NCI-H446 treated with DMSO at 0.1 percent for 48 hours (cell line): Measurements from ENCODE around the gene ELN.
A peak's percentile ranks its signal among the peaks of the same experiment; 100 is the strongest.
"Not testable (repeated sequence)": the region's sequence is repeated elsewhere in the genome, so short reads cannot be mapped to it uniquely, and the experiment has no call there.

Experiments
- DNase-seq: peaks from one replicate; lab custom pipeline; 2025; lab: John Stamatoyannopoulos, UW

The ELN gene

DNA sequence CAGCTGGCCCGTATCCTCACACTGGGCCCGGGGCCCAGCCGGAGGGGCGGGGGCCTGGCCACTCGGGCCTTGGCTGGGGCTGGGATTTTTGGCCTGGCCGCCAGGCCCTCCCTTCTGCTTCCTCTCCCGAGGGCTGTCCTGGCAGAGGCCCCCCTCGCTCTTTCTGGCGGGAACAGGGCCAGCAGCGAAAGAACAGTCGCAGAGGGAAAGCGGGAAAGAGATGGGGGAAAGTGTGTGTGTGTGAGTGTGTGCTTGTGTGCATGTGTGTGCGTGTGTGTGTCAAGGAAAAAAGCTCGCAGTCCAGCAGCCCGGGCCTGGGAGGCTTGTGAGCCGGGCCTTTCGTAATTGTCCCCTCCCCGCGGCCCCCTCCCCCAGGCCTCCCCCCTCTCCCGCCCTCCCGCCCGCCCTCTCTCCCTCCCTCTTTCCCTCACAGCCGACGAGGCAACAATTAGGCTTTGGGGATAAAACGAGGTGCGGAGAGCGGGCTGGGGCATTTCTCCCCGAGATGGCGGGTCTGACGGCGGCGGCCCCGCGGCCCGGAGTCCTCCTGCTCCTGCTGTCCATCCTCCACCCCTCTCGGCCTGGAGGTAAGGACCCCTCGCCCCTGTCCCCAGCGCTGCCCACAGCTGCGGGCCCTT is at the start of gene ELN:
Gene ELN, plus strand, starts transcription at position 491 of the 638 bp plus-strand sequence. Its CDS starts 15 bp downstream, at position 506.
- peak; percentile 36 for DNase-seq

DNA sequence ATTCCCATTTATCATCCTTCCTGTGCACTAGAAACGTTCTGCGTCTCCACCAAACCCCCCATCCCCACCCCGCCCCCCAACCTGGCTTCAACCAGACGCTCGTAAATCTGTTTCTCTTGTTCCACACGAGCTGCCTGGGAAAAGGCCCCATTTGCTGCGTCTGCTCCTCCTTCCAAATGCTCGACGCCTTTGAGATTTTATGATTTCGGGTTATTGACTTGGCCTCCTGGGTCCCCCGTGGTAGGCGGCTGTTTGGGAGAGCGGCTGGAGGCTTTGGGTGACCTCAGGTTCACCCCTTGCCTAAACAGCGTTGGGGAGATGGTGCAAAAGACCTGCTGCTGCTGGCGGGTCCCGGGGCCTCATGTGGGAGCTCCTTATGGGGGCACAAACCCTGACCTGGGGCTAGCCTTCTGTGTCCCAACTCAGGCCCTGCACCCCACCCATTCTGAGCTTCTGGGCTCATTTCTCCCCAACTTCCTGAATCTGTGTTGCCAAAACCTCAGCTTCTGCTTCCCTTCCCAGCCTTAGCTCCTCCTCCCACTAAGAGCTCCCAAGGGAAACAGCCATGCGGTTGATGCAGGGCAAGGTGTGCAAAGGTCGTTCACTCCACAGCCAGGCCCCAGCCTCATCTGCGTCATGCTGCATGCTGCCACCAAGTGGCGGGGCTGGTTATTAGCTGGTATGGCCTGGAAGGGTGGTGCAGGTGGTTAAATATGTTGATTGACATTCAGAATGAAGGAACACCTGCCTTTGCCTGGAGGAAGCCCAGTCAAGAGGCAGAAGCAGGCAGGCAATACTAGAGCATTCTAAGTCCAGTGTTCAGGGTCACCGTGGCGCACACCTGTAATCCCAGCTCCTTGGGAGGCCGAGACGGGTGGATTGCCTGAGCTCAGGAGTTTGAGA is 49.1 kb upstream of the ELN start:
- DNase-seq = no peak

DNA sequence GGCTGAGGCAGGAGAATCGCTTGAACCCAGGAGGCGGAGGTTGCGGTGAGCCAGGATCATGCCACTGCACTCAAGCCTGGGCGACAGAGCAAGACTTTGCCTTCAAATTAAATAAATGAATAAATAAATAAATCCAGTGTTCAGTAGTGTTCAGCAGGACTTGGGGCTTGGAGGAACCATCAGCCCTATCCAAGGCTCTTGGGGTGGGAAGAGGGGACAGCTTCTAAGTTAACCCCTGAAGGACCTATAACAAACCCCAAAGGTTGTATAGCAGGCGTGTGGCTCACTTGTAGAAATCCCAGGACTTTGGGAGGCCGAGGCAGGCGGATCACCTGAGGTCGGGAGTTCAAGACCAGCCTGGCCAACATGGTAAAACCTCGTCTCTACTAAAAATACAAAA is 48.3 kb upstream of the ELN start:
- DNase-seq = not testable (repeated sequence)

DNA sequence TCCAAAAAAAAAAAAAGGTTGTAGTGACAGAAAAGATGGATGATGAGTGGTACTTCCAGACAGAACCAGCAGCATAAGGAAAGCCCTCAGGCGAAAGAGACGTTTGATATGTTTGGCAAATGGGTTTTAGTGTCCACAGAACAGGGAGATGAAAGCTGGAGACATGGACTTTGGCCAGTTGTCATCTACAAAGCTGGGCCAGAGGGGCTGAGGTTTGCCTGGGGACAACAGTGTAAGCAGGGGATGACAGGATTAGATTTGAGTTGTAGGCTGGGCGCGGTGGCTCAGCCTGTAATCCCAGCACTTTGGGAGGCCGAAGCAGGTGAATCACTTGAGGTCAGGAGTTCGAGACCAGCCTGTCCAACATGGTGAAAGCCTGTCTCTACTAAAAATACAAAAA is 47.8 kb upstream of the ELN start:
- DNase-seq = no peak

DNA sequence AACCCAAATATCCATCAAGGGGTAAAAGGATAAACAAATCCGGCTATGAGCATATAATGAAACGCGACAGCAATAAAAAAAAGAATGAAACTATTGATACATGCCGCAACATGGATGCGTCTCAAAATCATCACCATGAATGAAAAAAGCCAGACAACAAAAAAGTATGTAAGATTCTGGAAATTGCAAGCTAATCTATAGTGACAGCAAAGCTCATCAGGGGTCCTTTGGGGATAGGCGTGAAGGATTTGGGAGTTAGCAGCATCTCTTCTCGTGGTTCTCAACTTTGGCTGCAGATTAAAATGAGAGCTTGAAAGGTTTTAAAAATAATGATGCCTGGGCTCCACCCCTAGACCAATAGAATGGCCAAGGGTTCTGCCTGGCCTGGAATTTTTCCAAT is 46.0 kb upstream of the ELN start:
- no peak for DNase-seq

DNA sequence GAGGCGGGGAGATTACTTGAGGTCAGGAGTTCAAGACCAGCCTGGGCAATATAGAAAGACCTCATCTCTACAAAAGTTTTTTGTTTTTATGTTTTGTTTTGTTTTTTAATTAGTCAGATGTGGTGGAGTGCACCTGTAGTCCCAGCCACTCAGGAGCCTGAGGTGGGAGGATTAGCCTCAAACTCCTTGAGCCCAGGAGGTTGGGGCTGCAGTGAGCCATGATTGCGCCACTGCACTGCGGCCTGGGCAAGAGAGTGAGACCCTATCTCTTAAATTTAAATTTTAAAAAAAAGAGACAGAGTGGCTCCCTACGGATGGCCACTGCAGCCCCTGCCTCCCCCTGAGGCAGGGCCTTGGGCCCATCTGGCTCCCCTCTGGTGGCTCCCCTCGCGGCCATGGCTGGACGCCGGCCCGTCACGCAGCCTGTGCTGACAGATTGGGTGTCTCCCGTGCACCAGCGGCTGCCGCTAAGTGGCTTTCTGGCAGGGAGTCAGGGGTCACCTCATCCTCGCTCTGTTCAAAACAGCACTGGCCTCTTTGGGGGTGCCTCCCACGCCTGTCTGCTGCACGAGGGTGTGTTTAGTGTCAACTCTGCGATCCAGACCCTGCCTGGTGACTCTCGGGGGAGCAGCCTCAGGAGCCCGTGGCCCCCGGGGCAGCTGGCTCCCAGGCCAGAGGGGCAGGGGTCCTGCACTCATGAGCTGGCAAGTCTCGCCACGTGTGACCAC is 44.4 kb upstream of the ELN start:
- DNase-seq = no peak

DNA sequence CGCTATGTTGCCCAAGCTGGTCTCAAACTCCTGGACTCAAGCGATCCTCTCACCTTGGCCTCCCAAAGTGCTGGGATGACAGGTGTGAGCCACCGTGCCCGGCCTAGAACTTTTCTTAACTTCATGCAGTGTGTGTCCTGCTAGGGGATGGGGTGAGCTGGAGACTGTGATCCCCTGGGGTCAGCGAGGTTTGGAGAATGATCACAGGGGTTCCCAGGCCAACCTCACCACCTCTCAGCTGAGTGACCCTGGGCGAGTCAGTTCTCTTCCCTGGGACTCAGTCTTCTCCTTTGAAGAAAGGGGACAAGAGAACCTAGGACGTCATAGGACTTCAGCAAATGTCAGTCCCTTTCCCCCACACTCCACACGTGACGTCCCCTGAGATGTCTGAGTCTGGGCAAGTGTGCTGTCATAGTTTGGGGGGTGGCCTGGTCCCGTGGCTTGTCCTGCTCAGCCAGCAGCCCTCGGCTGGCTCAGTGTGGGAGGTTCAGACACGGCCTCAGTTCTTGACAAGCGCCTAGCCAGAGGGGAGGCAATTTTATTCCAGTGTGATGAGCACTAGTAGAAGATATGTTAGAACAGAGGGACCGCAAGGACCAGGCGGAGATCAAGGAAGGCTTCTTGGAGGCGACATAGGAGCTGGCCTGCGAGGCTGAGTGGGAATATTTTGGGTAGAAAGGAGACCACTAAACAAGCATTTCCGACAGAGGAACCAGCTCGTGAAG is 43.3 kb upstream of the ELN start:
- DNase-seq = no peak

DNA sequence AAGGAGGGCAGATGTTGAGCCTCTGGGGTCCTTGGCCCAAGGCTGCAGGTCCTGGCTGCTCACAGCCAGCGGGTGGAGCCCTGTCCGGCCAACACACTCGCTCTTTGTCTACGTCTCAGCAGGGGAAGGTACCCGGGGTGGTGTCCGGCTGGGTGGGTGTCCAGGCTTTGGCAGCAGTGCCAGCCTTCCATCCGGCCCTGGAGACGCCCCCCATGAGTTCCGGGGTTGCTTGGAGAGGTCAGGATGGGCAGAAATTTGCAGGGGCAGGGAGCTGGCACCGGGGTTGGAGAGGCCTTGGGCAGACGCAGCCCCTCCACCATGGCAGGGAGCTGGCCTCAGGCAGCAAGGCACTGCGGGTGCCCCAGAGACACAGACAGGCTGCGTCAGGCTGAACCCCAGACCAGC is 42.2 kb upstream of the ELN start:
- DNase-seq = no peak

DNA sequence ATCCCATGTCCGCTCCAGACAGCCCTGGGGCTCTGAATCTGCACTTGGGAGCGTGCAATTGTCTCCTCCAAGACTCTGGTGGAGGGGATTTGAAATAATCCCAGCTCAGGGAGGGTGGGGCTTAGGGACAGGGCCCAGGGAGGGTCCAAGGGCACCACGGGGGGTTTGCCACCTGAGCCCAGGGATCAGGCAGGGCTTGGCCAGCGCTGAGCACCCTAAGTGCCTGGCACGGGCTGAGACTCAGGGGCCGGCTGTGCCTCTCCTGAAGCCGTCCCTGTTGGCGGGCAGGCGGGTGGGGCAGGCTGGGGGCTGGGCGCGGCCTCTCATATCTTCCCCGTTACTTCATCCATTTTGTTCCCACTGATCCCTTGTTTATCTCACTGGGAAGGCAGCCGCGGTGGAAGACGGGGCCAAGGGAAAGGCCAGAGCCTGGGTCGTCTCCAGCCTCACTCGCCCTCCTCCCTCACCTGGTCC is 41.8 kb upstream of the ELN start:
- no peak for DNase-seq

DNA sequence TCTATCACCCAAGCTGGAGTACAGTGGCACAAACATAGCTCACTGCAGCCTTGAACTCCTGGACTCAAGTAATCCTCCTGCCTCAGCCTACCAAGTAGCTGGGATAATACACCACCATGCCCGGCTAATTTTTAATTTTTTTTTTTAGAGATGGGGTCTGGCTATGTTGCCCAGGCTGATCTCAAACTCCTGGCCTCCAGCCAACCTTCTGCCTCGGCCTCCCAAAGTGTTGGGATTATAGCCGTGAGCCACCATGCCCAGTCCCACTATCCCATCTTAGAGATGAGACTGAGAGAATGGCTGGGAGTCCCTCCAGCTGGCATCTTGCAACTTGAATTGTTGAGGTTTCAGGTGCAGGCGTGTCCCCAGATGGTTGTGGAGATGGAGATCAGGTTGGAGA is 40.7 kb upstream of the ELN start:
- no peak for DNase-seq

DNA sequence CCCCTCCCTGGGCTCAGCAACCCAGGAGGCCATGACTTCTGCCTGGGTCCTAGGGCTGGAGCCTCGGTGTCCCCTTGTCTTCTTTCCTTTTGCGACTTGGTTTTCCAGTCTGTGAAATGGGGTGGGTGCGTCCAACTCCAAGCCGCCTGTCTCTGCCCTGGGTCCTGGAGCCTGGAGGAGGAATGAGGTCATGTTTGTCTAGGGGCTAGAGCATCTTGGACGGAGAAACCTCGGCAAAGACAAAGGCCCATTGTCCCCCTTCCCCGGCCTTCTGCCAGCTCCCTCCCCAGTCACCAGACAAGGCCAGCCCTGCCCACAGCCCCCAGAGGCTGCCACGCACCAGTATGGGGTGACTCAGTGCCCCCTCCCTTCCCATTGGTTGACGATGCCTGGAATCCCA is 39.8 kb upstream of the ELN start:
- no peak for DNase-seq

DNA sequence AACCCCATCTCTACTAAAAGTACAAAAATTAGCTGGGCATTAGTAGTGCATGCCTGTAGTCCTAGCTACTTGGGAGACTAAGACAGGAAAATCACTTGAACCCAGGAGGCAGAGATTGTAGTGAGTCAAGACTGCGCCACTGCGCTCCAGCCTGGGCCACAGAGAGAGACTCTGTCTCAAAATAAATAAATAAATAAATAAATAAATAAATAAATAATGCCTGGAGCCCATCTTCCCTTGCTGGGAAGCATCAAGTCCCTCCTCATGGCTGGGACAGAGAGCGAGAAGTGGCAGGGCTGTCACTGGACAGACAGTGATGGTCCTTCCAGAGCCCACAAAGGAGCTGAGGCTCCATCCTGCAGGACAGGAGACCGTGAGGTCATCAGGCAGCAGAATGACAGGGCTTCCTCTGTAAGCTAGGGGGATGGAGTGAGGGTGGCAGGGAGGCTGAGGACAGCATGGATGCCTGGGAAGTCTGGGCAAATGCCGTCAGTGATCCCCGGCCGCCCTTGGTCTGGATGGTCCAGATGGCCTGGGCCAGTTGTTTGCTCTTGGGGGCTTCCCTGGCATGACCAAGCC is 36.4 kb upstream of the ELN start:
- no peak for DNase-seq

DNA sequence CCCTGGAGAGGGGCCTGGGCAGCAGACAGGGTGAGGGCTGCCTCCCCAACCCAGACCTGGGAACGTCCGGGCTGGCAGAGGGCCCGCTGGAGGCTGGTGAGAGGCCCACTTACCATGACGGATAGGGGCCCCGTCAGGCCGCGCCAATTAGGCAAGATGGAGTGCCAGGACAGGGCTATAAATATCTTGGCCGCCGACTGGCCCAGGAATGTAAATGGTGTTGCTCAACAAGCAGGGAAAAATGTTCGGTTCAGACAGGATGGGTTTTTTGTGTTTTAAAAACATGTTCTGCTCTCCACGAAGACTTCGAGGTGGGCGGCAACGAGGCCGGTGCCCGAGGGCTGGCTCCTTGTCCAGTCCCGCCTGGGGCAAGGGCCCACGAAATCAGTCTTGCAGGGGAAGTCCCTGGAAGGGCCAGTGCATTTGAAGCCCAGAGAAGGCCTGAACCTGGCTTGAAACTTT is 35.8 kb upstream of the ELN start:
- peak; percentile 50 for DNase-seq

DNA sequence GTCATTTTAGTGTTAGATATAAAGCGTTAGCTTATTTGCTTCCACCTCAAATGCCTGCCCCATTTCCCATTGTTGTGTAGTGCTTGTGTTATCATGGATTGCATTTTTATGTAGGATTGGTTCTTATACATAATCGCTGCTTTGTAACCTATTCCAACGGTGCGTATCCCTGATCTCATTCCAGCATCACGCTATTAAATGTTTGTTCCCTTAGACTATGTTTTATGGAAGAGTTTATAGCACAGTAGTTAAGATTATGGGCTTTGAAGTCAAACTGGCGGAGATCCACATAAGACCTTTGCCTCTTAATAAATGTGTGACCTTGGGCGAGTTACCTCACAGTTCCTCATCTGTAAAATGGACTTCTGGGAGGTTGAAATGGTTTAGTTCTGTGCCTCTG is 34.0 kb upstream of the ELN start:
- DNase-seq = no peak

DNA sequence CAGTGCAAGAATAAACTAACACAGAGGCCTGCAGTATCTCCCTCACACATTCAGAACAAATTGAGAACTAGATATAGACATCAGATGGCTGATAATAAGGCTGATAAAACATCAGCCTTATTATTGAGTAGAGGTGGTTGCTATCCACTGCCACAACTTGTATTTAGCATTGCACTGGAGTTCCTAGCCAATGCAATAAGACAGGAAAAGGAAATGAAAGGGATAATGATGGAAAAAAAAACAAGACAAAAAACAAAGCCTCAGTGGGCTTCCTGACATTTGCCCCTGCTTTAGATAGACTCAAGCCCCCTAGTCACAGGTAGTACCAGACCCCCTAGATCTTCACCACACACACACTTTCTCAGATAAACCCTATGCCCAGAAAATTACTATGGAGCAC is 33.2 kb upstream of the ELN start:
- no peak for DNase-seq

DNA sequence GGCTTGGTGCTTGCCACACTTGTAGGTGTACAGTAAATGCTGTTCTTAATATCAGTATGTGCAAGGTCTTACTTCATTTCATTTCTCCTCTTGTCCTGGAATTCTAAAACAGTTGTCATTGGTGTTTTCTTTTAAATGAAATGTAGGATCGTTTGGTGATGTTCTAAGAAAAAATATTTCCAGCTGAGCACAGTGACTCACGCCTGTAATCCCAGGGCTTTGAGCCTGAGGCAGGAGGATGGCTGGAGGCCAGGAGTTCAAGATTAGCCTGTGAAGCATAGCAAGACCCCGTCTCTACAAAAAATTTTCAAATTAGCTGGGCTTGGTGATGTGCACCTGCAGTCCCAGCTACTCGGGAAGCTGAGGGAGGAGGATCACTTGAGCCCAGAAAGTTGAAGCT is 32.6 kb upstream of the ELN start:
- DNase-seq = no peak

DNA sequence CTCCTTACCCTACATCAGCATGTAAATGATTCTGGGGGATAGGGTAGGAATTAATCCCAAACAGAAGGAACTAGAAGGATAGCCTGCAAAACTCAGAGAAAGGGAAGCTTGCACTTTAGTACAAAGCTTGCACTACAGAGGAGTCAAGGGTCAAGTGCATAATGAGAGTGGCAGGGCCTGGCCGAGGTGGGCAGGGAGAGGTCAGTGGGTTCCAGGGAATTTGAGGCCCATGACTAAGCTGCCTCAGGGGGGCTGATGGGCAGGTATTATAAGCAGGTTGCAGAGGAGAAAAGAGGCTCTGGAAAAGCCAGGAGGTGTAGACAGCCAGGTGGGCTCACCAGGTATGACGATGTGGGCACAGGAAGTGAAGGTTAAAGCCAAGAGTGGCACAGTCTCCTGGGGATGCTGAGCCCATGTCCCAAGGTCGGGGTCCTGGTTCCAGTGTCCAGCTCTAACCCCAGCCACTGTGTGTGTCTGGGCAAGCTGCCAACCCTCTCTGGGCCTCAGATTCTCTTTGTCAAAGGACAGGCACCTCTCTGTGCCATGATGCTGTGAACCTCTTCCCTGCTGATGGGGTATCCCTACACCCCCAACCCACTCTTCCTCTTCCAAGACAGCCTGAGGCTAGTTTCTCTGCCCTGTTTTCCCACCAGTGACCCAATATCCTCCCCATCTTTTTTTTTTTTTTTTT is 32.0 kb upstream of the ELN start:
- DNase-seq = no peak

DNA sequence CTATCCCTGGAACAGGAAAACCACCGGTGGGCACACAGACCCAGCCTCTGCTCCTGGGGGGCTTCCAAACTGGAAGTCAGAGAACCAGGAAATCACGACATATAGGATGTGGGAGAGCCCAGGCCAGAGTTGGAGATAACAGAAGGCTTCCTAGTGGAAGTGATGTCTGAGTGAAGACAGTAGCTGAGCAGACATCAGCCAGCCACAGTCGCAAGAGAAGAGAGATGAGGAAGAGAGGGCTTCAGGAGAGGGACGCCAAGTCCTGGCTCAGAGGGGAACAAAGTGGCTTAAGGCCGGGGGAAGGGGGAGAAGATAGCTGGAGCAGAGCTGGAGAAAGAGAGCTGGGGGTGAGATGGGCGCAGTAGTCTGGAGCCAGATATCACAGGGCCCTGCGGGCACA is 30.9 kb upstream of the ELN start:
- DNase-seq = no peak

DNA sequence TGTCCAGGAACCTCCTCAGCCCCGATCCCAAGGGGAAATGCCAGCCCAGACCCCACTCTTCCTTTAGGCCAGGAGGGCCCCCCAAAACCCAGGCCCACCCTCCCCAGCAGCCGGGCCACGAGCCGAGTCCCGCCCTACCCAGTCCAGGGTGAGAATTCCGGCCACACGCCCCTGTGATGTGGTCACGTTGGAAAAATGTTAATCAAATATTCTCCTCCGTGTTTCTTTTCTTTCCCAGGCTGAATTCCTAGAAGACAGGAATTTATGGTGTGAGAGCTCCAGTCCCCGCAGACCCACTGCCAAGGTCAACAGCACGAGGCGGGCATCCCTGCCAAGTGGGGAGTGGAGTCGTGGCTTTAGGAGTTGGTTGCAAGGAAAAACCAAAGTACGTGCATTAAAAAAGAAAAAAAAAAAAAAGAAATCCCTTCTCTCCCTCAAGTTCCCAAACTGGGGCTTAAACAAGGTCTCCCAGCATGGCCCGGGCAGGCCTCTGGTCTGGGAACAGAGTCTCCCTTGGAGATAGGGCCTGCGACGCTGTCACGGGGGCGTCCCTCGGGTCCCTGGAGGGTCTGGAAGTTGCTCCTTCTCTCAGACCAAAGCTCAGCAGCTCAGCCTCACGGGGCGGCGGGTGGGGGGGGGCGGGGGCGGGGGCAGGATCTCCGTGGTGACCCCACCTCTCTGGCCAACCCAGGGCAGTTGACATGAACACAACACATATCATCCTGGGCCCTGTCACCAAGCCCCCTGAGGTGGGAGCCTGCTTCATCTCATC is 28.1 kb upstream of the ELN start:
- no peak for DNase-seq

DNA sequence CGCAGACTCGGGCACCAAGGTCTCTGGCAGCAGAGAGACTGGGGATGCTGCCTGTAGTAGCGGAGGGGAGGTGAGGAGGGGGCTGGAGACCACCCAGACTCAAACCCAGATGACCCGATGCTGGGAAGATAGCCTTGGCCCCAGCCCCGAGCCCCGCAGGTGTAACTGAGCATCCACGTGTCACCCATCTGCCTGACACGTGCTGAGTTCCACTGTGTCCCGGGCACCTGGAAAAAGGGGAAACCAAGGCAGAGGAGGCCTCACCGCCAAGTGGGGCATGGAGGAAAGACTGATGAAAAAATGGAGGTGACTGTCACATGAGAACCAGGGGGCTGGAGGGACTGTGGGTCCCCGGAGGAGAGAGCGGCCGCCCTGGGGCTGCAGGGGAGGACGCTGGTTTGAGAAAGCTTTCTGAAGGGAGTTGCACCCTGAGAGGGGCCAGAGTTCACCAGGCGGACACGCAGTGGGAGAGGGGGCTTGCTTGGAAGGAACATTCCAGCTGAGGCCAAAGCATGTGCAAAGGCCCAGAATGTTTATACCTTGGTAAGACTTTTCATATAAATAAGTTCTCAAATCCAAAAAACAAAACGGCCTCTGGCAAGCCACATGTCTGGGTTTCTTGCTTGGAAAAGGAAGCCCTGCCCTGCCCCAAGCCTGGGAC is 27.4 kb upstream of the ELN start:
- DNase-seq = no peak
